K562 (cell line): ENCODE data around the gene GALNT7. TPM values are rescaled to one million over a fixed set of nuclear protein-coding genes. Genes with fewer than 3 reads are reported as not detected.

Source experiments
- ATAC-seq: fragments of 200-7000 bp; cut with Tn5 transposase; 3 replicates; pipeline ENCODE4 v1.9.1; 2020; ENCODE audit warnings: moderate library complexity
- BruUV-seq: library from RNA; stranded (reverse); fragments of 400-500 nt; replicated peaks from 2 replicates; lab custom pipeline; 2021; lab: Mats Ljungman, UMichigan
- CTCF ChIA-PET: fragments of 300-600 bp; formaldehyde crosslinking; extraction: SDS; loops from one replicate; lab custom pipeline; 2021; ENCODE audit warnings: low intra/inter-chr PET ratio; lab: Yijun Ruan, JAX
- POLR2A ChIA-PET: fragments of 300-600, 350-650 bp; sonication (Branson Sonifier 250); formaldehyde crosslinking; extraction: SDS; loops from one replicate; lab custom pipeline; 2021; ENCODE audit warnings: antibody characterized with exemption, inconsistent platforms; lab: Yijun Ruan, JAX
- DNase-seq, 4 experiments: peaks; one replicate each; pipeline versions ENCODE4 v3.0.0 to v3.0.0-alpha.2; 2011 to 2018; ENCODE audit warnings: low spot score in 3 of 4, mixed read lengths in 3 of 4; ENCODE audit errors: extremely low read depth in 1 of 4
- FAIRE-seq: peaks from 2 replicates; lab custom pipeline; 2011; peaks lifted over from hg19 to GRCh38; lab: Jason Lieb, UNC
- H2AFZ ChIP-seq: 2 replicates; pipeline ENCODE4 v1.6.0; 2011; ENCODE audit warnings: low read depth, low read length, control low read depth, inconsistent platforms
- H3K27ac ChIP-seq: fragments of 200-600 bp; 3 replicates; pipeline ENCODE4 v1.8.0; 2011; ENCODE audit warnings: low read depth, mild to moderate bottlenecking, control low read depth, inconsistent platforms, low read length, moderate library complexity, mixed read lengths; ENCODE audit errors: extremely low read depth
- H3K27me3 ChIP-seq, 2 experiments: fragments of 300-600 bp in 1 of 2; 2 replicates in 1 of 2; 3 replicates in 1 of 2; pipeline versions ENCODE4 v1.6.0 to v1.8.0; 2011; ENCODE audit warnings: inconsistent platforms in 2 of 2, low read length in 2 of 2, mild to moderate bottlenecking in 1 of 2, mixed read lengths in 1 of 2, moderate library complexity in 1 of 2; ENCODE audit not compliant: control insufficient read depth in 2 of 2, insufficient read depth in 2 of 2
- H3K36me3 ChIP-seq: fragments of 300-600 bp; 3 replicates; pipeline ENCODE4 v1.8.0; 2011; ENCODE audit warnings: mild to moderate bottlenecking, low read length, inconsistent platforms; ENCODE audit not compliant: control insufficient read depth, insufficient read depth
- H3K4me1 ChIP-seq, 2 experiments: fragments of 200-600 bp in 1 of 2; replicated peaks in 1 of 2; 2 replicates in 1 of 2; 3 replicates in 1 of 2; pipeline versions ENCODE4 v1.5.1 to v1.8.0; 2011; ENCODE audit warnings: inconsistent platforms in 2 of 2, low read length in 2 of 2, mild to moderate bottlenecking in 1 of 2, mixed read lengths in 1 of 2, moderate library complexity in 1 of 2; ENCODE audit not compliant: control insufficient read depth in 2 of 2, insufficient read depth in 2 of 2
- H3K4me2 ChIP-seq: 2 replicates; pipeline ENCODE4 v1.6.1; 2011; ENCODE audit warnings: low read length, control low read depth, inconsistent platforms, mixed read lengths; ENCODE audit not compliant: insufficient read depth
- H3K4me3 ChIP-seq: fragments of 200-600 bp; sonication (generic), shearing (Covaris generic); 2 replicates; pipeline ENCODE4 v1.5.1; 2016; ENCODE audit warnings: control low read depth, inconsistent platforms
- H3K79me2 ChIP-seq: fragments of 200-600 bp; 3 replicates; pipeline ENCODE4 v1.8.0; 2011; ENCODE audit warnings: low read length, inconsistent platforms; ENCODE audit not compliant: control insufficient read depth, insufficient read depth
- H3K9ac ChIP-seq, 2 experiments: 2 replicates each; pipeline versions ENCODE4 v1.6.0 to v1.6.1; 2011; ENCODE audit warnings: low read depth in 2 of 2, low read length in 2 of 2, control low read depth in 1 of 2, inconsistent platforms in 1 of 2, mild to moderate bottlenecking in 1 of 2, mixed read lengths in 1 of 2; ENCODE audit not compliant: insufficient read depth in 1 of 2
- H3K9me1 ChIP-seq: one replicate; pipeline ENCODE4 v1.6.0; 2011; ENCODE audit warnings: inconsistent platforms, mild to moderate bottlenecking, low read length, moderate library complexity; ENCODE audit not compliant: control insufficient read depth, insufficient read depth
- H3K9me3 ChIP-seq: replicated peaks from 2 replicates; pipeline ENCODE4 v1.5.1; 2011; ENCODE audit warnings: low read depth, low read length, inconsistent platforms; ENCODE audit not compliant: control insufficient read depth, insufficient read depth
- H4K20me1 ChIP-seq: replicated peaks from 2 replicates; pipeline ENCODE4 v1.6.1; 2011; ENCODE audit warnings: low read length, inconsistent platforms, mixed read lengths; ENCODE audit not compliant: control insufficient read depth, insufficient read depth
- CEBPG ChIP-seq, 3 experiments: fragments of 200-800 bp in 1 of 3; sonication (Bioruptor generic) in 1 of 3; sonication (generic) in 1 of 3; formaldehyde crosslinking in 1 of 3; IDR thresholded peaks in 2 of 3; conservative IDR thresholded peaks in 1 of 3; 2 replicates each; pipeline versions ENCODE4 v1.6.1 to v1.8.0; 2016 to 2022; ENCODE audit warnings: missing compliant biosample characterization in 2 of 3, missing genetic modification characterization in 2 of 3, mild to moderate bottlenecking in 1 of 3, missing genetic modification reagents in 1 of 3
- WGBS: fragments of 100-300 bp; shearing (Covaris generic); methylation state at CpG from one replicate; pipeline ENCODE4 v1.1.6; 2016; ENCODE audit warnings: low coverage, mixed read lengths; ENCODE audit not compliant: insufficient coverage; ENCODE audit errors: missing lambda C conversion rate; 5-methylcytosine and 5-hydroxymethylcytosine counted together
- in situ Hi-C: fragments of 300-500 bp; cut with MboI; formaldehyde crosslinking; loops from 4 replicates; pipeline ENCODE4 v1.15.0; 2018; ENCODE audit warnings: inconsistent platforms, mixed read lengths
- intact Hi-C: fragments of 100-400 bp; cut with micrococcal nuclease; formaldehyde crosslinking; loops from 2 replicates; pipeline ENCODE4 v1.14.2; 2022
- polyA plus RNA-seq, 8 experiments: library from polyadenylated mRNA; depleted of rRNA in 4 of 8; stranded (reverse) in 5 of 8; unstranded in 3 of 8; fragments of >200 nt; fragmentation: Nextera tagmentation in 2 of 8; fragmentation: Illumina TruSeq in 1 of 8; extraction: Ambion mirVana in 2 of 8; extraction: Trizol in 1 of 8; gene quantifications; 2 replicates each; pipeline versions ENCODE4 v1.2.1 to v1.2.3, GENCODE V29; 2011 to 2014; ENCODE audit warnings: inconsistent platforms in 1 of 8, missing spikeins in 1 of 8
- total RNA-seq, 7 experiments: library from RNA; depleted of rRNA in 6 of 7; stranded (reverse); fragments of >200 nt in 6 of 7; fragmentation: Illumina TruSeq in 2 of 7; extraction: Trizol in 2 of 7; gene quantifications; 2 replicates each; pipeline versions ENCODE4 v1.2.1 to v1.2.3, GENCODE V29; 2011 to 2021; ENCODE audit warnings: low replicate concordance in 1 of 7
- TF ChIP-seq, protein P1 (sequence below), 3 experiments: fragments of 200-800 bp in 1 of 3; fragments of 250-450 bp in 1 of 3; fragments of 450-650 bp in 1 of 3; sonication (Bioruptor Pico) in 1 of 3; sonication (Bioruptor generic) in 1 of 3; formaldehyde crosslinking in 1 of 3; IDR thresholded peaks; 2 replicates each; pipeline versions ENCODE4 v1.6.1 to v1.8.0; 2016 to 2022; ENCODE audit warnings: mild to moderate bottlenecking in 2 of 3, missing genetic modification characterization in 2 of 3, missing compliant biosample characterization in 1 of 3, moderate library complexity in 1 of 3

The GALNT7 gene
- total and polyA plus RNA-seq, 9 of the 15 experiments (the other 6 are each of a cell fraction or from before 2014, with no cell fraction given) = 16.7 to 38.7 (median 31.1) TPM

DNA sequence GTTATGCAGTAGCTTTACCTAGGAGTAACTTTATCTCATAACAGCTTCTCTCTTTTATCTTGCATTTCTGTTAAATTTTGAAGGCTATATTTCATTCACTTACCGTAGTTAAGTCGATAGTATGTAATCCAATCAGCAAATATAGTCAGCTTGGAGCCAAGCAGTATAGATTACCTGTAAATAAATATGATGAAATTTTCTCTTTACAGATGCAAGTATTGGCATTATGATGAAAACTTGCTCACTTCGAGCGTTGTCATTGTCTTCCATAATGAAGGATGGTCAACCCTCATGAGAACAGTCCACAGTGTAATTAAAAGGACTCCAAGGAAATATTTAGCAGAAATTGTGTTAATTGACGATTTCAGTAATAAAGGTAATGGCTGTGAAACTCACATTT is 123.3 kb downstream of the GALNT7 start:
- no TSS peak for BruUV-seq
- FAIRE-seq = no peak
- Histone ChIP-seq H3K9ac (no peak overlapping the region), H2AFZ (no peak overlapping the region), H3K9me1 (no peaks in the 10 kb centered on the region), H3K4me1 (peaks cover 0 to 15% of the 10 kb centered on the region in 2 experiments; a peak in 3 of 5 replicates), H3K4me3 (no peak overlapping the region), H3K36me3 (peaks cover 12% of the 10 kb centered on the region), H4K20me1 (0 out of 2 replicates have a peak, but pooled peaks cover 3% of the 10 kb centered on the region), H3K79me2 (peaks cover 18% of the 10 kb centered on the region; the same call in 2 of the 3 replicates), H3K4me2 (no peak overlapping the region), H3K27ac (no peak overlapping the region), H3K9me3 (peaks cover 8% of the 10 kb centered on the region), H3K27me3 (no peaks in the 10 kb centered on the region)
- WGBS = 89% methylated on average over 5 of the region's 5 CpGs
- in situ Hi-C loops = no loop called here
- CTCF ChIA-PET = no interaction called here
- intact Hi-C loops = no loop called here
- DNase-seq = no peak
- ATAC-seq = no peak
- POLR2A ChIA-PET = interaction anchor here (1.0 kb wide), 1 partner anchor 42 kb away, joined by 4 read pairs; the partner anchor contains the start of gene HMGB2
- TF ChIP-seq, protein P1, sequence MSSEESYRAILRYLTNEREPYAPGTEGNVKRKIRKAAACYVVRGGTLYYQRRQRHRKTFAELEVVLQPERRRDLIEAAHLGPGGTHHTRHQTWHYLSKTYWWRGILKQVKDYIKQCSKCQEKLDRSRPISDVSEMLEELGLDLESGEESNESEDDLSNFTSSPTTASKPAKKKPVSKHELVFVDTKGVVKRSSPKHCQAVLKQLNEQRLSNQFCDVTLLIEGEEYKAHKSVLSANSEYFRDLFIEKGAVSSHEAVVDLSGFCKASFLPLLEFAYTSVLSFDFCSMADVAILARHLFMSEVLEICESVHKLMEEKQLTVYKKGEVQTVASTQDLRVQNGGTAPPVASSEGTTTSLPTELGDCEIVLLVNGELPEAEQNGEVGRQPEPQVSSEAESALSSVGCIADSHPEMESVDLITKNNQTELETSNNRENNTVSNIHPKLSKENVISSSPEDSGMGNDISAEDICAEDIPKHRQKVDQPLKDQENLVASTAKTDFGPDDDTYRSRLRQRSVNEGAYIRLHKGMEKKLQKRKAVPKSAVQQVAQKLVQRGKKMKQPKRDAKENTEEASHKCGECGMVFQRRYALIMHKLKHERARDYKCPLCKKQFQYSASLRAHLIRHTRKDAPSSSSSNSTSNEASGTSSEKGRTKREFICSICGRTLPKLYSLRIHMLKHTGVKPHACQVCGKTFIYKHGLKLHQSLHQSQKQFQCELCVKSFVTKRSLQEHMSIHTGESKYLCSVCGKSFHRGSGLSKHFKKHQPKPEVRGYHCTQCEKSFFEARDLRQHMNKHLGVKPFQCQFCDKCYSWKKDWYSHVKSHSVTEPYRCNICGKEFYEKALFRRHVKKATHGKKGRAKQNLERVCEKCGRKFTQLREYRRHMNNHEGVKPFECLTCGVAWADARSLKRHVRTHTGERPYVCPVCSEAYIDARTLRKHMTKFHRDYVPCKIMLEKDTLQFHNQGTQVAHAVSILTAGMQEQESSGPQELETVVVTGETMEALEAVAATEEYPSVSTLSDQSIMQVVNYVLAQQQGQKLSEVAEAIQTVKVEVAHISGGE (CRISPR knock-in tag; IDR thresholded peaks at IDR 0.05) = no peak
- TF ChIP-seq CEBPG (CRISPR knock-in tag; IDR thresholded peaks at IDR 0.05) (no peak), CEBPG (tag; conservative IDR thresholded peaks at IDR 0.05 in 1 of 2, IDR thresholded peaks at IDR 0.05 in 1 of 2) (0 out of 4 replicates have a peak, but pooled peaks of 1 of the 2 experiments have one; percentile 11)
